ENCODE measurements around the gene PRR30.
A peak's percentile ranks its signal among the peaks of the same experiment; 100 is the strongest.
"Not testable (repeated sequence)": the region's sequence is repeated elsewhere in the genome, so short reads cannot be mapped to it uniquely, and the experiment has no call there.

PRR30 gene

DNA sequence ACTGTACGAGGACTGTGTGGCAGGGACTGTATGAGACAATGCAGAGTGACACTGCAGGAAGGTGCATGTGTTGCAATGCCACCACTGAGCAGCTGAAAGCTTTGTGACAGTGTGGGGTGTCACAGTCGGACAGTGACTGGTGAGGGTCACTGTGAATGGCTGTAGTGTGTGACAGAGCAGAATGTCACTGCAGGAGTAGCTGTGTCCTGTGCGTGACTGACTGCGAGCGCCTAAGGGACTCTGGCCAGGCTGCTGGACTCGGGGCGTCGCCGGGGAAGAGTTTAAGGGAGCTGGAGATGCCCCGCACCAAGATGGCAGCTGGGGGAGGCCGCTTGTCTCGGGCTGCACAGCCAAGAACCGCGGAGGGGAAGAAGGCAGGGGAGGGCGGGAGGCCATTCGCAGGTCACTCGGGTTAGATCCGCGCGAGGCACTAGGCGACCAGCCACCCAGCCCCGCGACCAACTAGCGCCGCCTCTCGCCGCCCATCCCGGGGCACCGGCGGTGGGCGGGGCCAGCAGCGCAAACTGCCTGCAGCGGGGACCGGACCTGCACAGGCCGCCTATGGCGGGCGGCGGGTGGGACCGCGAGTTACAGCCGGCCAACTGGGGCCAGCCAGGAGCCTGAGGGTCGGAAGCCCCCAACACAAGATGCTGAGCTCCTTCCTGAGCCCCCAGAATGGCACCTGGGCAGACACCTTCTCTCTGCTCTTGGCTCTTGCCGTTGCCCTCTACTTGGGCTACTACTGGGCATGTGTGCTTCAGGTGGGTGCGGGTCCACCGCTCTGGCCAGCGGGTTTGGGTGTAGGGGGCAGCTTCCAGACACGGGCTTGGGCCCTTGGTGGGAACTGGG is 15.7 kb downstream of the PRR30 start, which contains the start of gene ABHD1:
TSS of gene ABHD1 (plus strand) at position 514 of the 849 bp plus-strand sequence. CDS start at position 648, 134 bp downstream.
- H3K27me3 Mint-ChIP-seq = peaks cover 9% of the 10 kb centered on the region
- no peaks in the 10 kb centered on the region for H3K36me3 Mint-ChIP-seq
- peaks cover 16% of the 10 kb centered on the region for H3K4me1 Mint-ChIP-seq
- H3K27ac Mint-ChIP-seq = peak within 1 kb of the TSS; percentile 57
- H3K4me3 Mint-ChIP-seq = peak within 1 kb of the TSS; percentile 87
- no peaks in the 10 kb centered on the region for H3K9me3 Mint-ChIP-seq

GRCh38 chr2:27122791-27123190 is 16.4 kb downstream of the PRR30 start:
- Mint-ChIP-seq H3K27ac (peak overlapping the region; percentile 57), H3K9me3 (no peaks in the 10 kb centered on the region), H3K4me1 (peaks cover 16% of the 10 kb centered on the region), H3K27me3 (peaks cover 13% of the 10 kb centered on the region), H3K36me3 (no peaks in the 10 kb centered on the region), H3K4me3 (peak overlapping the region; percentile 87)

- peaks cover 14% of the 10 kb centered on the region for H3K27me3 Mint-ChIP-seq
- H3K4me3 Mint-ChIP-seq = no peak overlapping the region
- H3K27ac Mint-ChIP-seq = no peak overlapping the region
- H3K9me3 Mint-ChIP-seq = no peaks in the 10 kb centered on the region
- no peaks in the 10 kb centered on the region for H3K36me3 Mint-ChIP-seq
- H3K4me1 Mint-ChIP-seq = peaks cover 16% of the 10 kb centered on the region
Measured at GRCh38 chr2:27121906-27122305, 17.3 kb downstream of the PRR30 start.

DNA sequence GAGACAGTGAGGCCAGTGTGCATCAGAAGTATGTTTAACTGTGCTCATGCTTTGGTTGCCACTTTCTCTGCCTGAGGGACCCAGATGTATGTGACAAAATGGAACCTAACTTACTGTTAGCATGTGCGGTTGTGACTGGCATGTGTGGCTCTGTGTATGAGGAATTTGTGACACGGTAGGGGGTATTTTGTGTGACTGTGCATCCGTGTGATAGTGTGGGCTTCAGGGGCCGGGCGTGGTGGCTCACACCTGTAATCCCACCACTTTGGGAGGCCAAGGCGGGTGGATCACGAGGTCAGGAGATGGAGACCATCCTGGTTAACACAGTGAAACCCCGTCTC is 19.9 kb downstream of the PRR30 start:
- not testable (repeated sequence) for H3K27ac Mint-ChIP-seq
- H3K27me3 Mint-ChIP-seq = peaks cover 16% of the 10 kb centered on the region

DNA sequence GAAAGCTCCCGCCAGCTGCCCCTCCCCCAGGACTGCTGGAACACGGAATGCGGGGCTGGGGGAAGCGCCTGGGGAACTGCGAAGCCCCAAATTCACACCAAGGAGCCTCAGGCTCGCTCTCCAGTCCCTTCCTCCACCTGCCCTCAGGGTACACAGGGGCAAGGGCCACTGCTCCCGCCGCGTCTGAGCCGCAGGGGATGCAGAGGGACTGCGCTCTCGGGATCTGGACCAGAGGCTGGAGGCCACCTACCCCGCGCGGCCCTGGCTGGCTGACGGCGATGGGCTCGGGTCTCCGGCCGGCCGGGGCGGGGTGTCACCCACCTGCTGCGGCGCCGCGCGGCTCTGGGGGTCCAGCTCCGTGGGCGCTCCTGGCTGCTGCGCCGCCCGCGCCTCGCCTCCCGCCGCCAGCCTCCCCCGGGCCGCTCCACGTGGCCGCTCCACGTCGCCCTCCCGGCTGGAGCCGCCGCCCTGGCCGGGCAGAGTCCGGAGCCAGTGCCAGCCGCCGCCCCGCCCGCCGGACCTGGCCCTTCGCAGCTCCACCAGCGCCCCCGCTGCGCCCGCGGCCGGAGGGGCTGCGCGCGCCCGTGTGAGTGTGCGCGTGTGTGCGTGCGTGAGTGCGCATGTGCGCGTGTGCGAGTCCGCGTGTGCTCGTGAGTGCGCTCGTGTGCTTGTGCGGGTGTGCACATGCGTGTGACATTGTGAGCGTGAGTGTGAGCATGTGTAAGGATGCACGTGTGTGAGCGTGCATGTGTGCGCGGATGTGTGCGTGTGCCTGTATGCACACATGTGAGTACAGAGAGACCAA is 20.5 kb downstream of the PRR30 start, which contains the start of gene CGREF1:
TSS of gene CGREF1 (minus strand) at position 604 of the 805 bp plus-strand sequence. CDS start 14,762 bp downstream, outside the sequence.
- Mint-ChIP-seq H3K36me3 (no peaks in the 10 kb centered on the region), H3K4me3 (peak within 1 kb of the TSS; percentile 85), H3K27me3 (peaks cover 16% of the 10 kb centered on the region), H3K4me1 (peaks cover 16% of the 10 kb centered on the region), H3K27ac (no peak within 1 kb of the TSS), H3K9me3 (no peaks in the 10 kb centered on the region)

More for the DNA sequence above, 19.9 kb downstream of the PRR30 start:
- not testable (repeated sequence) for H3K36me3 Mint-ChIP-seq, H3K9me3 Mint-ChIP-seq
- peaks cover 16% of the 10 kb centered on the region for H3K4me1 Mint-ChIP-seq
- H3K4me3 Mint-ChIP-seq = peak overlapping the region; percentile 85

- Mint-ChIP-seq H3K9me3 (no peaks in the 10 kb centered on the region), H3K27me3 (peaks cover 16% of the 10 kb centered on the region), H3K4me3 (peak overlapping the region; percentile 65), H3K27ac (no peak overlapping the region), H3K36me3 (no peaks in the 10 kb centered on the region), H3K4me1 (peaks cover 12% of the 10 kb centered on the region)
Measured at GRCh38 chr2:27117995-27118524, 21.1 kb downstream of the PRR30 start.

GRCh38 chr2:27115519-27115918 is 23.7 kb downstream of the PRR30 start:
- peaks cover 5% of the 10 kb centered on the region for H3K4me1 Mint-ChIP-seq
- H3K27me3 Mint-ChIP-seq = peaks cover 16% of the 10 kb centered on the region

DNA sequence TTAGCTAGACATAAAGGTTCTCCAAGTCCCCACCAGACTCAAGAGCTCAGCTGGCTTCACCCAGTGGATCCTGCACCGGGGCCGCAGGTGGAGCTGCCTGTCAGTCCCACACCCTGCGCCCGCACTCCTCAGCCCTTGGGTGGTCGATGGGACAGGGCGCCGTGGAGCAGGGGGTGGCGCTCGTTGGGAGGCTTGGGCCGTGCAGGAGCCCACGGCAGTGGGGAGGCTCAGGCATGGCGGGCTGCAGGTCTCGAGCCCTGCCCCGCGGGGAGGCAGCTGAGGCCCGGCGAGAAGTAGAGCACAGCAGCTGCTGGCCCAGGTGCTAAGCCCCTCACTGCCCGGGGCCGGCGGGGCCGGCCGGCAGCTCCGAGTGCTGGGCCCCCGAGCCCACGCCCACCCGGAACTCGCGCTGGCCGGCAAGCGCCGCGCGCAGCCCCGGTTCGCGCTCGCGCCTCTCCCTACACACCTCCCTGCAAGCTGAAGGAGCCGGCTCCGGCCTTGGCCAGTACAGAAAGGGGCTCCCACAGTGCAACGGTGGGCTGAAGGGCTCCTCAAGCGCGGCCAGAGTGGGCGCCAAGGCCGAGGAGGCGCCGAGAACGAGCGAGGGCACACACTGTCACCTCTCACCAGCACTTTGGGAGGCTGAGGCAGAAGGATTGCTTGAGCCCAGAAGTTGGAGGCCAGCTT is 27.7 kb downstream of the PRR30 start:
- H3K9me3 Mint-ChIP-seq, H3K27me3 Mint-ChIP-seq, H3K4me3 Mint-ChIP-seq, H3K36me3 Mint-ChIP-seq, H3K27ac Mint-ChIP-seq, H3K4me1 Mint-ChIP-seq: not testable (repeated sequence)

More at GRCh38 chr2:27115519-27115918, 23.7 kb downstream of the PRR30 start:
- Mint-ChIP-seq H3K36me3 (no peaks in the 10 kb centered on the region), H3K27ac (no peak overlapping the region), H3K9me3 (no peaks in the 10 kb centered on the region), H3K4me3 (no peak overlapping the region)

DNA sequence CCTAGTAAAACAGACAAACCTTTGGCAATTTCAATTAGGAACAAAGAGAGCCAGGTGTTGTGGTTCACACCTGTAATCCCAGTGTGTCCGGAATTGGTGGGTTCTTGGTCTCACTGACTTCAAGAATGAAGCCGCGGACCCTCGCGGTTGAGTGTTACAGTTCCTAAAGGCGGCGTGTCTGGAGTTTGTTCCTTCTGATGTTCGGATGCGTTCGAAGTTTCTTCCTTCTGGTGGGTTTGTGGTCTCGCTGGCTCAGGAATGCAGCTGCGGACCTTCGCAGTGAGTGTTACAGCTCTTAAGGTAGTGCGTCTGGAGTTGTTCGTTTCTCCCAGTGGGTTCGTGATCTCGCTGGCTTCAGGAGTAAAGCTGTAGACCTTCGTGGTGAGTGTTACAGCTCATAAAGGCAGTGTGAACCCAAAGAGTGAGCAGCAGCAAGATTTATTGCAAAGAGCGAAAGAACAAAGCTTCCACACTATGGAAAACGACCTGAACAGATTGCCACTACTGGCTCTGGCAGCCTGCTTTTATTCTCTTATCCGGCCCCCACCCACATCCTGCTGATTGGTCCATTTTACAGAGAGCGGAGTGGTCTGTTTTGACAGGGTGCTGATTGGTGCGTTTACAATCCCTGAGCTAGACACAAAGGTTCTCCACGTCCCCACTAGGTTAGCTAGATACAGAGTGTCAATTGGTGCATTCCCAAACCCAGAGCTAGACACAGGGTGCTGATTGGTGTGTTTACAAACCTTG is 28.4 kb downstream of the PRR30 start:
- not testable (repeated sequence) for H3K4me1 Mint-ChIP-seq, H3K9me3 Mint-ChIP-seq, H3K36me3 Mint-ChIP-seq, H3K4me3 Mint-ChIP-seq, H3K27me3 Mint-ChIP-seq
- peak overlapping the region; percentile 25 for H3K27ac Mint-ChIP-seq

DNA sequence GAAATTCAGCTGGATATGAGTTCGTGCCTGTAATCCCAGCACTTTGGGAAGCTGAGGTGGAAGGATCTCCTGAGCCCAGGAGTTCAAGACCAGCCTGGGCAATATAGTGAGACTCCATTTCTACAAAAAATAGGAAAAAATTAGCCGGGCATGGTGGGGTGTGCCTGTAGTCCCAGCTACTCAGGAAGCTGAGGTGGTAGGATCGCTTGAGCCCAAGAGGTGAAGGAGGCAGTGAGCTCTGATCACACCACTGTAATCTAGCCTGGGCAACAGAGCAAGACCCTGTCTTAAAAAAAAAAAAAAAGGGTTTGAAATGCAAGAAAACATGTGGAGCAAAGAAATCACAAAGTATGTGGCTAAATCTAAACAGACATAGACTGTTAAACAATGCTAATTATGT is 30.1 kb downstream of the PRR30 start:
- peaks cover 3% of the 10 kb centered on the region for H3K27me3 Mint-ChIP-seq
- H3K4me3 Mint-ChIP-seq = no peak overlapping the region
- no peaks in the 10 kb centered on the region for H3K9me3 Mint-ChIP-seq
- no peak overlapping the region for H3K27ac Mint-ChIP-seq
- H3K36me3 Mint-ChIP-seq = no peaks in the 10 kb centered on the region
- H3K4me1 Mint-ChIP-seq = no peaks in the 10 kb centered on the region

DNA sequence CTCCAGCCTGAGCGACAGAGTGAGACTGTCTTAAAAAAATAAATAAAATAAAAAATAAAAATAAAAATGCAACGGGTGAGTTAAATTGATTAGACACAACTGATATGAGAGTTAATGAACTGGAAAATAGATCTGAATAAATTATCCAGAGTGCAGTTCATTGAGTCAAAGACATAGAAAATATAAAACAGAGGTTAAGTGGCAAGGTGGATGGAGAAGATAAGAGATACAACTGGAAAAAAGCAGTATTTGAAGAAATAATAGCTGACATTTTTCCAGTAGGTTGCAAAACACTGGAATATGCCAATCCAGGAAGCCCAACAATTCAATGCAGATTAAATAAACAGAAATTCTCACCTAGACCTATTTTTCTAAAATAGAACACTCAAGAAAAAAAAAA is 31.0 kb downstream of the PRR30 start:
- H3K4me3 Mint-ChIP-seq = no peak overlapping the region
- H3K36me3 Mint-ChIP-seq = no peaks in the 10 kb centered on the region
- no peak overlapping the region for H3K27ac Mint-ChIP-seq
- no peaks in the 10 kb centered on the region for H3K9me3 Mint-ChIP-seq
- peaks cover 3% of the 10 kb centered on the region for H3K27me3 Mint-ChIP-seq
- H3K4me1 Mint-ChIP-seq = no peaks in the 10 kb centered on the region

GRCh38 chr2:27105981-27106380 is 33.2 kb downstream of the PRR30 start:
- H3K27ac Mint-ChIP-seq = no peak overlapping the region
- H3K4me1 Mint-ChIP-seq = no peaks in the 10 kb centered on the region
- H3K9me3 Mint-ChIP-seq = no peaks in the 10 kb centered on the region
- no peaks in the 10 kb centered on the region for H3K36me3 Mint-ChIP-seq
- no peak overlapping the region for H3K4me3 Mint-ChIP-seq
- H3K27me3 Mint-ChIP-seq = peaks cover 3% of the 10 kb centered on the region

DNA sequence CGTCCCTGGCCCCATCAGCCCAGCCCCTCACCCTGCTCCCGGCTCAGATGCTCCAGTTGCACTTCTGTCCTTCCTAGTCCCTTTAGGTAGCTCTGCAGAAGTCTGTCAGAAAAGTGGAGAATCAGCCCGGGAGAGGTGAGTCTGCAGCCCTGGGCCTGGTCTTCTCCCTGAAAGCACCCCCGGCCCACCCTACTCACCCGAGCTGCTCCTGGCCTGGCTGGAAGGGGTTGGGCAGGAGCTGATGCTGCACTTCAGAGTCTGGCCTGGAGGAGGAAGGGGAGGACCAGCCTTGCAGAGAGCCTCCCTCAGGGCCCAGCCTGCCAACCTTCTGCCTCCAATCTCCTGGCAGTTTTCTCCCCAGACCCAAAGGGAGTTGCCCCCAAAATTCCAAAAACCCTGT is 36.9 kb downstream of the PRR30 start:
- Mint-ChIP-seq H3K4me1 (no peaks in the 10 kb centered on the region), H3K27ac (no peak overlapping the region), H3K9me3 (no peaks in the 10 kb centered on the region), H3K4me3 (no peak overlapping the region), H3K36me3 (peaks cover 2% of the 10 kb centered on the region), H3K27me3 (peaks cover 3% of the 10 kb centered on the region)

DNA sequence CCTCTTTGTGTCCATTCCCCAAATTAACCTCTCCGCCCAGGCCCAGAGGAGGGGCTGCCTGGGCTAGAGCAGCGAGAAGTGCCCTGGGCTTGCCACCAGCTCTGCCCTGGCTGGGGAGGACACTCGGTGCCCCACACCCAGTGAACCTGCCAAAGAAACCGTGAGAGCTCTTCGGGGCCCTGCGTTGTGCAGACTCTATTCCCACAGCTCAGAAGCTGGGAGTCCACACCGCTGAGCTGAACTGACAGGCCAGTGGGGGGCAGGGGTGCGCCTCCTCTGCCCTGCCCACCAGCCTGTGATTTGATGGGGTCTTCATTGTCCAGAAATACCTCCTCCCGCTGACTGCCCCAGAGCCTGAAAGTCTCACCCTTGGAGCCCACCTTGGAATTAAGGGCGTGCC is 39.2 kb downstream of the PRR30 start:
- peaks cover 2% of the 10 kb centered on the region for H3K36me3 Mint-ChIP-seq
- H3K4me1 Mint-ChIP-seq = peaks cover 14% of the 10 kb centered on the region
- no peaks in the 10 kb centered on the region for H3K27me3 Mint-ChIP-seq
- H3K27ac Mint-ChIP-seq = no peak overlapping the region
- H3K4me3 Mint-ChIP-seq = no peak overlapping the region
- no peaks in the 10 kb centered on the region for H3K9me3 Mint-ChIP-seq
